ENCODE data around the gene DENND4A. TPM values are rescaled to one million over a fixed set of nuclear protein-coding genes. Genes with fewer than 3 reads are reported as not detected.
A peak's percentile ranks its signal among the peaks of the same experiment; 100 is the strongest.

The DENND4A gene
- polyA plus RNA-seq, 1 of the 3 experiments (the other 2 are of a cell fraction), result 2.5 TPM

DNA sequence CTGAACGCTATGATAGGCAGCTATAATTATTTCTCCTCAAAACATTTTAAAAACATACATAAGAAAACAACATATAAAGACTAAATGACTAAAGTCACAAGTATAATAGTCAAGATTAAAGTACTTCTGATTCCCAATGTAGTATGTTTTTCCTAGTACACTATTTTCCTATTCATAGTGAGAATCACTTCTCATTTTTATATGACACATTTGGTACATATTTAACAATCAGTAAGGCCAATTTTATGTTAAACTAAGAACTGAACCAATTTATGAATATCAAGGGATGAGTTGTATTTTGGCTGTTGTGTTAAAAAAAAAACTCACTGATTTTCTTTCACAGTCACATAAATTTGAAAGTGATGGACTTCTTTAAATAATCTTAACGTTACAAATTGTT lies 79.7 kb downstream of the DENND4A start:
- no peak for TF ChIP-seq GABPA (IDR thresholded peaks at IDR 0.05; ENCODE audit: low read depth)
- no peak for TF ChIP-seq USF1 (IDR thresholded peaks at IDR 0.05; ENCODE audit: borderline replicate concordance, low read depth)
- no peak for TF ChIP-seq MEF2A (IDR thresholded peaks at IDR 0.05; ENCODE audit: borderline replicate concordance, low read depth)
- no peak for TF ChIP-seq JUND (IDR thresholded peaks at IDR 0.05)
- TF ChIP-seq SMC3 (IDR thresholded peaks at IDR 0.05; ENCODE audit: low read depth, low read length), result no peak
- no peak for TF ChIP-seq CHD2 (IDR thresholded peaks at IDR 0.05; ENCODE audit: low read length, partially characterized antibody)
- TF ChIP-seq, protein P1, sequence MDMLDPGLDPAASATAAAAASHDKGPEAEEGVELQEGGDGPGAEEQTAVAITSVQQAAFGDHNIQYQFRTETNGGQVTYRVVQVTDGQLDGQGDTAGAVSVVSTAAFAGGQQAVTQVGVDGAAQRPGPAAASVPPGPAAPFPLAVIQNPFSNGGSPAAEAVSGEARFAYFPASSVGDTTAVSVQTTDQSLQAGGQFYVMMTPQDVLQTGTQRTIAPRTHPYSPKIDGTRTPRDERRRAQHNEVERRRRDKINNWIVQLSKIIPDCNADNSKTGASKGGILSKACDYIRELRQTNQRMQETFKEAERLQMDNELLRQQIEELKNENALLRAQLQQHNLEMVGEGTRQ (IDR thresholded peaks at IDR 0.05; ENCODE audit: borderline replicate concordance, low read depth, low read length), result no peak
- TF ChIP-seq MAX (IDR thresholded peaks at IDR 0.05; ENCODE audit: low read depth), result no peak
- TF ChIP-seq RXRA (IDR thresholded peaks at IDR 0.05; ENCODE audit: borderline replicate concordance, low read depth), result no peak
- no peak for TF ChIP-seq RCOR1 (IDR thresholded peaks at IDR 0.05; ENCODE audit: low read length)
- TF ChIP-seq SIN3A (IDR thresholded peaks at IDR 0.05; ENCODE audit: borderline replicate concordance, low read depth, low read length), result no peak
- TF ChIP-seq FOXM1 (IDR thresholded peaks at IDR 0.05; ENCODE audit: low read depth), result no peak
- TF ChIP-seq FOXJ3 (CRISPR knock-in tag; IDR thresholded peaks at IDR 0.05), result no peak
- Histone ChIP-seq H3F3A (replicated peaks; ENCODE audit: insufficient read depth) (no peaks in the 10 kb centered on the region), H3K4me3 (ENCODE audit: low read depth in 2 of 2, low read length in 1 of 2) (no peak overlapping the region), H3K27me3 (ENCODE audit: insufficient read depth) (no peaks in the 10 kb centered on the region), H3K27ac (ENCODE audit: low read depth in 2 of 2, low read length in 1 of 2) (no peak overlapping the region), H3K9me3 (no peaks in the 10 kb centered on the region), H4K20me1 (ENCODE audit: insufficient read depth) (no peaks in the 10 kb centered on the region), H3K4me2 (no peak overlapping the region), H3K9ac (no peak overlapping the region), H3K9me2 (no peaks in the 10 kb centered on the region), H3K4me1 (ENCODE audit: control insufficient read depth in 1 of 2, insufficient read depth in 2 of 2, low read depth in 1 of 2, low read length in 1 of 2) (no peaks in the 10 kb centered on the region), H3K79me2 (ENCODE audit: insufficient read depth) (no peaks in the 10 kb centered on the region), H2AFZ (ENCODE audit: low read depth) (no peak overlapping the region), H3K36me3 (replicated peaks in 1 of 2; ENCODE audit: control insufficient read depth in 1 of 2, insufficient read depth in 2 of 2, low read length in 1 of 2) (peaks cover 5 to 9% of the 10 kb centered on the region in 2 experiments)
- DNase-seq, result no peak
- ChIA-PET POLR2A (no interaction called here), CTCF (interaction anchor here (1.0 kb wide), 1 partner anchor 9 kb away, joined by 3 read pairs; no protein-coding TSS in a partner anchor)
- WGBS (ENCODE audit: low lambda C conversion rate), result 90% methylated on average over 2 of the region's 2 CpGs

GRCh38 chr15:65695081-65695480 lies 97.0 kb downstream of the DENND4A start:
- POLR2A ChIA-PET, result no interaction called here
- WGBS (ENCODE audit: low lambda C conversion rate), result 91% methylated on average over 2 of the region's 2 CpGs
- CTCF ChIA-PET, result interaction anchor here (0.9 kb wide), 1 partner anchor 91 kb away, joined by 3 read pairs; no protein-coding TSS in a partner anchor

More at GRCh38 chr15:65695081-65695480, 97.0 kb downstream of the DENND4A start:
- Histone ChIP-seq H3F3A (replicated peaks; ENCODE audit: insufficient read depth) (no peaks in the 10 kb centered on the region), H3K27ac (ENCODE audit: low read depth in 2 of 2, low read length in 1 of 2) (peak overlapping the region in 1 of 2 experiments; percentile 62; a peak in 2 of 4 replicates), H3K9me3 (no peaks in the 10 kb centered on the region), H3K9me2 (no peaks in the 10 kb centered on the region), H3K4me3 (ENCODE audit: low read depth in 2 of 2, low read length in 1 of 2) (no peak overlapping the region), H3K27me3 (ENCODE audit: insufficient read depth) (no peaks in the 10 kb centered on the region), H3K36me3 (replicated peaks in 1 of 2; ENCODE audit: control insufficient read depth in 1 of 2, insufficient read depth in 2 of 2, low read length in 1 of 2) (peaks cover 23 to 33% of the 10 kb centered on the region in 2 experiments), H3K4me2 (no peak overlapping the region), H2AFZ (ENCODE audit: low read depth) (no peak overlapping the region), H3K9ac (no peak overlapping the region), H3K79me2 (ENCODE audit: insufficient read depth) (no peaks in the 10 kb centered on the region), H4K20me1 (ENCODE audit: insufficient read depth) (no peaks in the 10 kb centered on the region), H3K4me1 (ENCODE audit: control insufficient read depth in 1 of 2, insufficient read depth in 2 of 2, low read depth in 1 of 2, low read length in 1 of 2) (no peaks in the 10 kb centered on the region; a peak in 1 of 4 replicates)
- TF ChIP-seq CHD2 (IDR thresholded peaks at IDR 0.05; ENCODE audit: low read length, partially characterized antibody), result no peak
- TF ChIP-seq MXI1 (IDR thresholded peaks at IDR 0.05; ENCODE audit: low read depth, low read length), result peak; percentile 72
- no peak for DNase-seq
